GM19397 (cell line): Measurements from ENCODE around the gene OR2A42.
"Not testable (repeated sequence)": the region's sequence is repeated elsewhere in the genome, so short reads cannot be mapped to it uniquely, and the experiment has no call there.

Experiments
- ATAC-seq: cut with Tn5 transposase; IDR thresholded peaks from one replicate; pipeline ENCODE4 v1.9.1; 2021; ENCODE audit warnings: mild to moderate bottlenecking, moderate library complexity; ENCODE audit not compliant: unreplicated experiment

Gene OR2A42

GRCh38 chr7:144239365-144239764, at the start of gene OR2A42:
OR2A42 (minus strand) TSS chr7:144239605; CDS start chr7:144232843, 6,762 bp downstream.
- ATAC-seq = not testable (repeated sequence)

GRCh38 chr7:144287171-144287784, 47.9 kb upstream of the OR2A42 start:
- ATAC-seq = not testable (repeated sequence)

GRCh38 chr7:144283716-144284115, 44.3 kb upstream of the OR2A42 start:
- ATAC-seq = not testable (repeated sequence)

GRCh38 chr7:144282490-144282889, 43.1 kb upstream of the OR2A42 start:
- not testable (repeated sequence) for ATAC-seq

- ATAC-seq = not testable (repeated sequence)
Measured at GRCh38 chr7:144281981-144282380, 42.6 kb upstream of the OR2A42 start.

GRCh38 chr7:144280010-144280409, 40.6 kb upstream of the OR2A42 start:
- not testable (repeated sequence) for ATAC-seq

- not testable (repeated sequence) for ATAC-seq
Measured at GRCh38 chr7:144275281-144275680, 35.9 kb upstream of the OR2A42 start.

- not testable (repeated sequence) for ATAC-seq
Measured at GRCh38 chr7:144269188-144269587, 29.8 kb upstream of the OR2A42 start, which contains the start of gene CTAGE8. CTAGE8 (minus strand) TSS chr7:144269288; CDS start chr7:144269250, 38 bp downstream.

- not testable (repeated sequence) for ATAC-seq
Measured at GRCh38 chr7:144264692-144265091, 25.3 kb upstream of the OR2A42 start, which contains the start of gene OR2A7. OR2A7 (minus strand) TSS chr7:144264792; CDS start chr7:144259628, 5,164 bp downstream.

- not testable (repeated sequence) for ATAC-seq
Measured at GRCh38 chr7:144262128-144262527, 22.7 kb upstream of the OR2A42 start.

GRCh38 chr7:144259067-144259466, 19.7 kb upstream of the OR2A42 start:
- not testable (repeated sequence) for ATAC-seq

- no peak for ATAC-seq
Measured at GRCh38 chr7:144256112-144256511, 16.7 kb upstream of the OR2A42 start.

GRCh38 chr7:144255471-144255897, 16.1 kb upstream of the OR2A42 start:
- ATAC-seq = no peak

GRCh38 chr7:144252307-144252706, 12.9 kb upstream of the OR2A42 start:
- not testable (repeated sequence) for ATAC-seq

- ATAC-seq = not testable (repeated sequence)
Measured at GRCh38 chr7:144247674-144248330, 8.4 kb upstream of the OR2A42 start.

- not testable (repeated sequence) for ATAC-seq
Measured at GRCh38 chr7:144246967-144247366, 7.6 kb upstream of the OR2A42 start.

- not testable (repeated sequence) for ATAC-seq
Measured at GRCh38 chr7:144245372-144245771, 6.0 kb upstream of the OR2A42 start.

- not testable (repeated sequence) for ATAC-seq
Measured at GRCh38 chr7:144238530-144239082, 799 bp downstream of the OR2A42 start.

- ATAC-seq = not testable (repeated sequence)
Measured at GRCh38 chr7:144233039-144233438, 6.4 kb downstream of the OR2A42 start.

GRCh38 chr7:144231027-144231426, 8.4 kb downstream of the OR2A42 start:
- ATAC-seq = not testable (repeated sequence)

GRCh38 chr7:144228810-144229209, 10.6 kb downstream of the OR2A42 start:
- ATAC-seq = not testable (repeated sequence)

- ATAC-seq = not testable (repeated sequence)
Measured at GRCh38 chr7:144226866-144227265, 12.5 kb downstream of the OR2A42 start.
